RWPE1 (cell line): Measurements from ENCODE around the gene PCGF3.
A peak's percentile ranks its signal among the peaks of the same experiment; 100 is the strongest.

Experiments
- CTCF ChIA-PET: fragments of 350-600 bp; sonication (Branson Sonifier 250); formaldehyde crosslinking; extraction: SDS; loops from one replicate; lab custom pipeline; 2021; lab: Yijun Ruan, JAX
- POLR2A ChIA-PET: fragments of 400-600 bp; formaldehyde crosslinking; extraction: SDS; loops from one replicate; lab custom pipeline; 2020; ENCODE audit warnings: antibody characterized with exemption; ENCODE audit not compliant: low non-redundant PET; lab: Yijun Ruan, JAX
- DNase-seq: peaks from one replicate; pipeline ENCODE4 v3.0.0; 2012; ENCODE audit warnings: low spot score
- H3K27ac ChIP-seq: fragments of 450-650 bp; 2 replicates; pipeline ENCODE4 v1.5.1; 2017
- CTCF ChIP-seq: fragments of 450-650 bp; conservative IDR thresholded peaks from 2 replicates; pipeline ENCODE4 v1.5.1; 2017; ENCODE audit warnings: low read depth, mild to moderate bottlenecking

The PCGF3 gene

GRCh38 chr4:671769-672168 lies 33.9 kb upstream of the PCGF3 start:
- no peak for TF ChIP-seq CTCF
- POLR2A ChIA-PET, result no interaction called here
- DNase-seq, result no peak
- H3K27ac ChIP-seq, result 0 out of 2 replicates have a peak overlapping the region, but pooled peaks have one; percentile 2
- CTCF ChIA-PET, result interaction anchor here (0.6 to 0.9 kb wide), 2 partner anchors 10 to 369 kb away, joined by 3 to 4 read pairs; no protein-coding TSS in a partner anchor

GRCh38 chr4:673349-674091 lies 32.1 kb upstream of the PCGF3 start:
- DNase-seq, result no peak
- POLR2A ChIA-PET, result no interaction called here
- H3K27ac ChIP-seq, result peak overlapping the region; percentile 83

GRCh38 chr4:674172-675035 lies 31.2 kb upstream of the PCGF3 start, which contains the start of the genes ATP5ME and MYL5:
TSS of gene ATP5ME (minus strand) at chr4:674276. CDS start at chr4:674247, 29 bp downstream.
TSS of gene MYL5 (plus strand) at chr4:674542. CDS start at chr4:678027, 3,485 bp downstream.
- peak within 1 kb of the TSS; percentile 83 for H3K27ac ChIP-seq
- ChIA-PET POLR2A (no interaction called here), CTCF (interaction anchor here (0.7 to 0.9 kb wide), 2 partner anchors 54 to 98 kb away, joined by 3 to 4 read pairs; no protein-coding TSS in a partner anchor)
- TF ChIP-seq CTCF, result peak; percentile 88
- peak; percentile 99 for DNase-seq

More at GRCh38 chr4:673349-674091, 32.1 kb upstream of the PCGF3 start:
- no peak for TF ChIP-seq CTCF
- CTCF ChIA-PET, result interaction anchor here (0.7 kb wide), 1 partner anchor 53 kb away, joined by 4 read pairs; no protein-coding TSS in a partner anchor

- H3K27ac ChIP-seq, result peak overlapping the region; percentile 83
- ChIA-PET POLR2A (no interaction called here), CTCF (interaction anchor here (0.9 kb wide), 1 partner anchor 98 kb away, joined by 3 read pairs; no protein-coding TSS in a partner anchor)
- DNase-seq, result no peak
- no peak for TF ChIP-seq CTCF
Observed at GRCh38 chr4:675036-675882, 30.4 kb upstream of the PCGF3 start.

GRCh38 chr4:675980-676870 lies 29.4 kb upstream of the PCGF3 start:
- no peak for DNase-seq
- peak overlapping the region; percentile 83 for H3K27ac ChIP-seq
- no peak for TF ChIP-seq CTCF
- ChIA-PET POLR2A (no interaction called here), CTCF (no interaction called here)
